GM21737 (cell line): ENCODE results near the gene ITGA11.

ENCODE experiments used
- ATAC-seq: cut with Tn5 transposase; IDR thresholded peaks from one replicate; pipeline ENCODE4 v1.9.1; 2021; ENCODE audit warnings: mild to moderate bottlenecking, moderate library complexity; ENCODE audit not compliant: unreplicated experiment

Gene ITGA11

DNA sequence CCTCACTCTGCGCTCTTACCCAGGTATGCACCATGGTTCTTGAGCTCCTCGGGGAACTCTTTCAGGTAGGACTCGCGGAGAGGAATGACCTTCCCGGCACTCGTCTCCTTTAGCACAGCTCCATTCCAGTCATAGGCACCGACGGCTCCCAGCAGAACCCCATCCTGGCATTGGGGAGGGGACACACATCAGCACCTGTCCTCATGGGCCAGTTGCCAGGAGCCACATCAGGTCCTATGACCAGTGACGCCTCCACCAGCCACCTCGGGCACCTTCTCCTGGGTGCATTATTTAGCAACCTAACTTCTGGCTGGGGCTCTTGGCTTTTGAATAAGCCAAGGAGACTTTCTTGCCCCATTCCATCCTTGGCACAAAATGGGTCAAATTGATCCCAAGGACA is 92.5 kb downstream of the ITGA11 start:
- no peak for ATAC-seq

DNA sequence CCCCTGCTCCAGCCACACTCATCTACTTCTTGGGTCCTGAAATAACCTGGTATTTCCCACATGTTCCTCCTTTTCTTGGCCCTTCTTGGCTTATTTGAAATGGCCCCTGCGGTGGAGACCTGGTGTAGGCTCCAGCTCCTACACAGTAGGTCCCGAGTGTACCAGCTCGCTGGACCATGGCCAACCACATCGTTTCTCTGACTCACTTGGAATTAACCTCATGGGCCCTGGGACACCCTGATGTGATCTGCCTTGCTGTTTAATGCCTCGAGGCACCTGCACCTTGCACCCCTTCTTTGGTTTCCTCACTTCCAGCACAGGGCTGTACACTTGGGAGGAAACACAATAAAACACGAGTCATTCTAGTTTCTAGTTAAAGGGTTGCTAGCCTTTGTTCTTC is 94.1 kb downstream of the ITGA11 start:
- ATAC-seq: no peak

- no peak for ATAC-seq
Measured at GRCh38 chr15:68336516-68336915, 95.4 kb downstream of the ITGA11 start.

DNA sequence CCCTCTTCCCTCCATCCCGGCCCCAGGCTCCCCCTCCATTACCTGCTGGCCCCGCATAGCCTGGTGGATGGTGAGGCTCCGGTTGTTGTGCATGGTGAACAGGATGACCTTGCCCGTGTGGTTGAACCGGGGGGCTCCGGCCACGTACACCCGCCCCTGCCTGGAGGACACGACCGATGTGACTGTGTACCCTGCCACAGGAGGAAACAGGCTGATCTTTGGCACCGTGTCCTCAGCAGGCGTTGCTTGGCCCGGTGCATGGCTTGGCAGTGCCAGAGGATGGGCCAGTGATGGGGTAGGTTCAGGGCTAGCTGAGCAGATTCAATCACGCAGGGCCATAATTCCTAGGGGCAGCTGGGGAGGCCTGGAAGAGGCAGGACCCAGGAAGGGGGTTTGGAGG is 96.3 kb downstream of the ITGA11 start:
- ATAC-seq: no peak

DNA sequence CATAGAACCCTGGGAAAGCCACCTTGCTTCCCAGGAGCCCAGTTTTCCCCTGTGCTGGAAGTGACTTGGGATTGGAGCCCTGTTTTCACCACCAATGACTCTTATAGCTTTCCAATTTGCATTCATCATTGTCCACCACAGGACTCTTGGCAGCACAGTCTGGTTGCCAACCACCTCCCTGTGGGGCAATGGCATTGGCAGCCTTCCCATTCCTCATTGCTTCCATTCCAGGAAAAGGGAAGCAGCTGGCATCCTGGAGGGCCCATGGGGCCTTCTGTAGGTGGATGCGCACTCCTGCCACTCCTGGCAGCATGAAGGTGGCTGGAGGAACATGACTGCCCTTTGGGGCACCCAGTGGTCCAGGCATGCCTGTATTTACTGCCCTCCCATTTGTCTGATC is 96.7 kb downstream of the ITGA11 start:
- ATAC-seq: no peak

DNA sequence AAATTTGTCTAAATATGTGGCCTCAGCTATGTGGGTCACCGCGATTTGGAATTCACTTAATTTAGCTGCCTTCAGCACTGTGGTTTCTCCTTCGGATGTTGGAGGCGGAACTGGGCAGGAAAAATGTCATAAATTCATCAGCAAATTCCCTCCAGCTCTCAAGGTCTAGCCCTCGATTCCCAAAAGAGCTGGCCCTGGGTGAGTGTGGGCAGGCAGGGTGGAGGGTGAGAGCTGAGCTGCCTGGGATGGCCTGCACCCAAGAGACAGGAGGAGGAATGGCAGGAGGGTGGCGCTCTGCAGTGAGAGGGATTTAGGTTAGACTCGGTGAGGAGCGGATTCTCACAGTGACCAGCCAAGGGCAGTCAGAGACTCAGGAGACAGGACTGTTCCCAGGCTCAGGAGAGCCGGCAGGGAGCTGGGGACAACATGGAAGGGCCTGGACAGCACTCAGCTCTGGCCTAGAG is 97.3 kb downstream of the ITGA11 start:
- ATAC-seq: no peak

GRCh38 chr15:68333775-68334470 is 98.0 kb downstream of the ITGA11 start:
- no peak for ATAC-seq

- ATAC-seq: no peak
Measured at GRCh38 chr15:68332266-68332665, 99.7 kb downstream of the ITGA11 start.

DNA sequence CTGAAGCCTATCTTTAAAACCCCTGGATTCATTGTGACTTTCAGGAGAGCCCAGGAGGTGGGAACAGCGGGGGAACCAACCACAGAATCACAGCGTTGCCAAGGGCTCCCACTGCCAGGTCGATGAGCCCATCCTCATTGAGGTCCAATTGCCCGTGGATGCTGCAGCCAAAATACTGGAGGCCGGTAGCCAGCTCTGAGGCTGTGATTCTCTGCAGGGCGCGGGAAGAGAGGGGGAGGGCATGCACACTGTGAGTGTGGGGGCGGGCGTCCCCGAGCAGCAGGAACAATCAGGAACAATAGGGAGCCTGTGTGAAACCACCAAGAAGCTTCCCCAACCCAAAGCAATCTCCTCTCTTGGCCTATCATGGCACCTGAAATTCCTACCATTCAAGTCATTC is 101.1 kb downstream of the ITGA11 start:
- ATAC-seq: no peak

- ATAC-seq: no peak
Measured at GRCh38 chr15:68330416-68330815, 101.5 kb downstream of the ITGA11 start.

GRCh38 chr15:68328964-68329363 is 103.0 kb downstream of the ITGA11 start:
- ATAC-seq: no peak

- ATAC-seq: no peak
Measured at GRCh38 chr15:68328443-68328842, 103.5 kb downstream of the ITGA11 start.

DNA sequence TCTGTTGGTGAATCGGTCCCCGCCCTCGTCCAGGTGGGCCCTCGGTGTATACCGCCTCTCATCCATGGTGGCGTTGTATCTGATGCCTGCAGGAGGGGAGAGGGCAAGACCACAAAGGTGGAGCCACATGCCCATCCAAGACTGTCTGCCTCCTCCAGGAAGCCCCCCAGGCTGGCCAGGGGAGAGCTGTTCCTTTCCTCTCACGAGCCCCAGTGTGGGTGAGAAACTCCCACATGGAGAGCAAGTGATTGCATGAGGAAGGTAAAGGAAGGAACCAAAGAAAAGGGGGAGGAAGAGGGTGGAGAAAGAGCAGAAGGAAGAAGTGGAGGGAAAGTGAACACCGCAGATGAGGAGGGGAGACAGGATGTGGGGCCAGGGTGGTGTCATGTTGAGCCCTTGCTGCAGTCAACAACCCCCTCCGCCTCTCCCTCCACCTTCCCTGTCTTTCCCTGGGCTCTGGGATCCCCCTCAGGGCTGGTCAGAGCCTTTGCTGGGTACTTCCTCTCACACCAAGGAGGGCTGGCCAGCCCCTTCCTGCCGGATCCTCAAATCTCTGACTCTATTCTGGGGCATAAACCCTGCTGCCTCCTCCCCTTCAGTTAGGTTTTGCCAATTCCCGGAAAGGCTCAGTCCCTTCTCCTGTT is 105.1 kb downstream of the ITGA11 start:
- no peak for ATAC-seq

GRCh38 chr15:68325726-68326125 is 106.2 kb downstream of the ITGA11 start:
- no peak for ATAC-seq

DNA sequence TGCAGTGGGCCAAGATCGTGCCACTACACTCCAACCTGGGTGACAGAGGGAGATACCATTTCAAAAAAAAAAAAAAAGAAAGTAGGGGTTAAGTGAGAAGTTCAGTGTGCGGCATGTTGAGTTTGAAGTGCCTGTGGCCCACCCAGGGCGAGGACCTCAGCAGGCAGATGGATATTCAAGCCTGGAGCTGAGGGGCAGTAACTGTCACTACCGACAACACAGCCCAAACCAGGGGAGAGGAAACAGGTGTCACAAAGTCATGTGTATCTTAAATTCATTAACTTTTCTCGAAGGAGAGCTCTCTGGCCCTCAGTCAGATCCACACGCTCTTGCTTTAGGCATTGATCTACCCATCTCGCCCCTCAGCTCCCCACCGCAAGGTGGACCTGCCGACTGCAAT is 109.2 kb downstream of the ITGA11 start:
- no peak for ATAC-seq

GRCh38 chr15:68321229-68321628 is 110.7 kb downstream of the ITGA11 start:
- ATAC-seq: no peak

DNA sequence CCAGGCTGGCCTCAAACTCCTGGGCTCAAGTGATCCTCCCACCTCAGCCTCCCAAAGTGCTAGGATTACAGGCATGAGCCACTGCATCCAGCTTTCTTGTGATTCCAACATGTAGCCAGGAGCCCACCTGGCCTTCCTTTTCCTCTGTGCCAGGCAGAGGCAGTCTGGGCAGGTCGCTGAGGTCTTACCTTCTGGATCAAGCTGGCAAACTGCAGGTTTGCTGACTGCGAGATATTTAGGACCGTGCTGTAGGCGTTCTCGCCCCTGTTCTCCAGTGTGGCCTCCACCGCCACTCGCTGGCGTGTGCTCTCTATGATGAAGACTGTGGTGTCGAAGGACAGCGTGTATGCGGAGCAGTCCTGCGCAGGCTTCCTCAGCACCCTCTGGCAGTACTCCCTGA is 112.0 kb downstream of the ITGA11 start:
- ATAC-seq: no peak

GRCh38 chr15:68318931-68319909 is 112.7 kb downstream of the ITGA11 start:
- ATAC-seq: no peak

- no peak for ATAC-seq
Measured at GRCh38 chr15:68318008-68318835, 113.7 kb downstream of the ITGA11 start.

- no peak for ATAC-seq
Measured at GRCh38 chr15:68317281-68318007, 114.5 kb downstream of the ITGA11 start.
